ENCODE results near the gene RAPSN. TPM values are rescaled to one million over a fixed set of nuclear protein-coding genes. Genes with fewer than 3 reads are reported as not detected.

Gene RAPSN
- total and polyA plus RNA-seq, 2 donors (not counting 3 experiments of a cell fraction or from before 2014, with no cell fraction given) = 0.18 to 1.6 TPM

DNA sequence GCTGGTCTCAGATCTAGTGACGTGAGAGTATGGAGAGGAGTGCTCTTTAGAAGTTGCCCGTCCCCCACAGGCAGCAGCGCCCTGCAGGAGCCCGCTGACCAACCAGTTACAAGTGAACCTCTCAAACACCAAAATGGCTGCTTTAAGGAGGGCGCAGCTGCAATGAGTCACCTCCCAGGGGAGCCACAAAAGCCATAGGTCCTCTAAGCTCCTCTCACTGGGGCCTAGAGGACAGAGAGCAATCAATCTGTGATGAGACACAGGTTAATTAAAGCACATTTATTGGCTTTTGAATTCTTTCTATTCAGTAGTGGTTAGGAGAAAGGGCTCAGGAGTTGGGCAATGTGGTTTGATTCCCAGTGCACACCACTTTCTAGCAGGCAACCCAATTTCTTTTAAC lies 15.5 kb upstream of the RAPSN start:
- no peak for DNase-seq (ENCODE audit: low read depth, low spot score)
- H3K27me3 ChIP-seq (ENCODE audit: control insufficient read depth in 2 of 2, insufficient read depth in 2 of 2, low read length in 2 of 2) = no peaks in the 10 kb centered on the region
- POLR2A ChIA-PET = no interaction called here
- no peaks in the 10 kb centered on the region for H4K20me1 ChIP-seq (replicated peaks; ENCODE audit: control insufficient read depth, extremely low read depth, insufficient read depth, low read length)
- CTCF ChIA-PET = interaction anchor here (0.5 to 2.5 kb wide), 2 partner anchors 10 to 19 kb away, joined by 3 to 10 read pairs; no protein-coding TSS in a partner anchor
- BruUV-seq (replicated peaks) = no TSS peak
- no peak overlapping the region for H3K9ac ChIP-seq (replicated peaks; ENCODE audit: extremely low read depth, insufficient read depth, low read length)
- H2AFZ ChIP-seq (ENCODE audit: low read depth, low read length) = no peak overlapping the region
- H3K27ac ChIP-seq (ENCODE audit: insufficient read depth, low read depth, low read length) = no peak overlapping the region
- no peaks in the 10 kb centered on the region for H3K9me3 ChIP-seq (replicated peaks; ENCODE audit: control insufficient read depth, insufficient read depth, low read length)
- TF ChIP-seq, protein P1, sequence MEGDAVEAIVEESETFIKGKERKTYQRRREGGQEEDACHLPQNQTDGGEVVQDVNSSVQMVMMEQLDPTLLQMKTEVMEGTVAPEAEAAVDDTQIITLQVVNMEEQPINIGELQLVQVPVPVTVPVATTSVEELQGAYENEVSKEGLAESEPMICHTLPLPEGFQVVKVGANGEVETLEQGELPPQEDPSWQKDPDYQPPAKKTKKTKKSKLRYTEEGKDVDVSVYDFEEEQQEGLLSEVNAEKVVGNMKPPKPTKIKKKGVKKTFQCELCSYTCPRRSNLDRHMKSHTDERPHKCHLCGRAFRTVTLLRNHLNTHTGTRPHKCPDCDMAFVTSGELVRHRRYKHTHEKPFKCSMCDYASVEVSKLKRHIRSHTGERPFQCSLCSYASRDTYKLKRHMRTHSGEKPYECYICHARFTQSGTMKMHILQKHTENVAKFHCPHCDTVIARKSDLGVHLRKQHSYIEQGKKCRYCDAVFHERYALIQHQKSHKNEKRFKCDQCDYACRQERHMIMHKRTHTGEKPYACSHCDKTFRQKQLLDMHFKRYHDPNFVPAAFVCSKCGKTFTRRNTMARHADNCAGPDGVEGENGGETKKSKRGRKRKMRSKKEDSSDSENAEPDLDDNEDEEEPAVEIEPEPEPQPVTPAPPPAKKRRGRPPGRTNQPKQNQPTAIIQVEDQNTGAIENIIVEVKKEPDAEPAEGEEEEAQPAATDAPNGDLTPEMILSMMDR (IDR thresholded peaks at IDR 0.05; ENCODE audit: extremely low read depth in 1 of 2, insufficient read depth in 1 of 2, low read depth in 1 of 2, low read length in 2 of 2) = no peak
- TF ChIP-seq FOS (IDR thresholded peaks at IDR 0.05; ENCODE audit: borderline replicate concordance, insufficient read depth, low read length) (no peak), JUN (IDR thresholded peaks at IDR 0.05; ENCODE audit: borderline replicate concordance, insufficient read depth, insufficient read length, low read depth) (no peak), EZH2 (IDR thresholded peaks at IDR 0.05; ENCODE audit: borderline replicate concordance, low read depth, low read length, severe bottlenecking) (no peak), POLR2A (IDR thresholded peaks at IDR 0.05; ENCODE audit: low read depth, low read length) (no peak), MYC (IDR thresholded peaks at IDR 0.05; ENCODE audit: low read depth, low read length) (no peak)
- TF ChIP-seq, protein P2, sequence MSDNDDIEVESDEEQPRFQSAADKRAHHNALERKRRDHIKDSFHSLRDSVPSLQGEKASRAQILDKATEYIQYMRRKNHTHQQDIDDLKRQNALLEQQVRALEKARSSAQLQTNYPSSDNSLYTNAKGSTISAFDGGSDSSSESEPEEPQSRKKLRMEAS (IDR thresholded peaks at IDR 0.05; ENCODE audit: insufficient read depth, insufficient read length) = no peak
- H3K9me1 ChIP-seq (replicated peaks; ENCODE audit: control insufficient read depth, extremely low read depth, insufficient read depth, low read length) = no peaks in the 10 kb centered on the region
- no peak overlapping the region for H3K4me2 ChIP-seq (ENCODE audit: insufficient read depth, low read length)
- intact Hi-C loops (cut with micrococcal nuclease) = no loop called here
- H3K79me2 ChIP-seq (ENCODE audit: control insufficient read depth, insufficient read depth, low read length) = peaks cover 20% of the 10 kb centered on the region
- dilution Hi-C loops (cut with MboI; ENCODE audit: extremely low pct_ligation_motif_present, low sequenced_read_pairs) = no loop called here
- peaks cover 41% of the 10 kb centered on the region for H3K4me1 ChIP-seq (ENCODE audit: control insufficient read depth, extremely low read depth, insufficient read depth, low read length)
- no peak for FAIRE-seq
- H3K36me3 ChIP-seq (ENCODE audit: control insufficient read depth in 2 of 2, extremely low read depth in 1 of 2, insufficient read depth in 2 of 2, low read length in 2 of 2) = peaks cover 0 to 5% of the 10 kb centered on the region in 2 experiments
- no peak overlapping the region for H3K4me3 ChIP-seq (replicated peaks in 1 of 3; ENCODE audit: insufficient read depth in 1 of 3, low read depth in 1 of 3, low read length in 3 of 3)

All from endothelial cell of umbilical vein (primary cell).